ENCODE data around the gene ZNF536.

ZNF536 gene

DNA sequence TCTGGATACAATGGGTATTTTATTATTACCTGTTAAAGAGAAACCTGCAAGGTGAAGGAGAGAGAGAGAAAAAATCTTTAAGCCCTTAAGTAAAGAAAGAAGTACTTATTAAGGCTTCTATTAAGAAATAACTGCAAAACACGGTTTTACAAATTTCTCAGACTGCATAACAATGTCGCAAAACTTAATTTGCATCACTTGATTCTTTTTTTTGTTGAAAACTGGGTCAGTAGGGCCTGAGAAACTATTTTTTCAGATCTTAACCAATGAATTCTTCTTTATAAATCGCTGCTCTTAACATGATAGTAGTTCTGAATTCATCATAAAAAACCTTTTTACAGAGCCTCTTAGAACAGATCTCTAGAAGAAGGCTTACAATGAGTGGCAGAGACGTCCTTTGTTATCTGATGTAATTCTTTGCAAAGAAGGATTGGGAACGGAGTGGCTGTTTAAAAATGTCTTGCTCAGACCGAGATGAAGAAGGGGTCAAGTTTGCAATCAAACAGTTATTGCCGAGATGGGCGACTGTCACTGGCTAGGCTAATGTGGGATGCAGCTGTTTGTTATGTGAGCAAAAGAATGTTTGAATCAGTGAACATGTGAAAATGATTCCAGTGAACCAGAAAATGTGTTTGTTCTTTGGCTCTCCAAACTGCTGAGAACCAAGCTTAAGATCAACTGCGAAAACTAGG lies 76.3 kb downstream of the ZNF536 start:
- Histone ChIP-seq H3K27ac (ENCODE audit: low read depth, low read length) (no peak overlapping the region), H2AFZ (ENCODE audit: low read length, unreplicated experiment) (no peak overlapping the region), H3K4me1 (ENCODE audit: control insufficient read depth, insufficient read depth, low read length, unreplicated experiment) (no peaks in the 10 kb centered on the region), H3K27me3 (ENCODE audit: insufficient read depth, low read length) (peaks cover 8% of the 10 kb centered on the region; the same call in 1 of the 2 replicates), H3K36me3 (ENCODE audit: insufficient read depth, low read length) (no peaks in the 10 kb centered on the region), H3K79me2 (ENCODE audit: control insufficient read depth, insufficient read depth, low read length, unreplicated experiment) (no peaks in the 10 kb centered on the region), H3K4me3 (ENCODE audit: low read depth, low read length) (no peak overlapping the region)

DNA sequence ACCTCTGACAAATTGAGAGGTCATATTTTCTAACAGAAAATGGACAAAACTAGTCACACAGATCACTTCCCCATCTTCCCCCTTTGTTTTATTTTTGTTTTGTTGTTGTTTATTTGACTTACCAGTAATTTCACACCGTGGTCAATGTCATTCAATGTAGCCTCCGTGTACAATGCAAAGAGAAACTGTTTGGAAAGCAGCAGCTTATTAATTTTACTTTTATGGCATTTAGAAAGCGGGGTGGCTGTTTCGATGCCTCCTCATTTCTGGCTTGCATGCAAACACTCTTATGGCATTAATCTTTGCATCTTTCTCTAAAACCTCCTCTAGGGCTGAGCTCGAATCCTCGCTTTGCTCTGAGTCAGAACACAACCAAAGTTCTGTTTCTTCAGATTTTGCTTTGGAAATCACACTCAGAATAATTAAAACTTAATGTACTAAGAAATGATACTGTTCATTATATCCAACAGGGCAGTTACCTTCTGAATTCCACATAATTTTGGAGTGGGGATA lies 77.0 kb downstream of the ZNF536 start:
- H3K4me1 ChIP-seq (ENCODE audit: control insufficient read depth, insufficient read depth, low read length, unreplicated experiment) = no peaks in the 10 kb centered on the region
- H3K4me3 ChIP-seq (ENCODE audit: low read depth, low read length) = no peak overlapping the region
- H2AFZ ChIP-seq (ENCODE audit: low read length, unreplicated experiment) = no peak overlapping the region
- H3K79me2 ChIP-seq (ENCODE audit: control insufficient read depth, insufficient read depth, low read length, unreplicated experiment) = no peaks in the 10 kb centered on the region
- no peak overlapping the region for H3K27ac ChIP-seq (ENCODE audit: low read depth, low read length)
- H3K36me3 ChIP-seq (ENCODE audit: insufficient read depth, low read length) = no peaks in the 10 kb centered on the region
- H3K27me3 ChIP-seq (ENCODE audit: insufficient read depth, low read length) = peaks cover 8% of the 10 kb centered on the region; the same call in 1 of the 2 replicates

DNA sequence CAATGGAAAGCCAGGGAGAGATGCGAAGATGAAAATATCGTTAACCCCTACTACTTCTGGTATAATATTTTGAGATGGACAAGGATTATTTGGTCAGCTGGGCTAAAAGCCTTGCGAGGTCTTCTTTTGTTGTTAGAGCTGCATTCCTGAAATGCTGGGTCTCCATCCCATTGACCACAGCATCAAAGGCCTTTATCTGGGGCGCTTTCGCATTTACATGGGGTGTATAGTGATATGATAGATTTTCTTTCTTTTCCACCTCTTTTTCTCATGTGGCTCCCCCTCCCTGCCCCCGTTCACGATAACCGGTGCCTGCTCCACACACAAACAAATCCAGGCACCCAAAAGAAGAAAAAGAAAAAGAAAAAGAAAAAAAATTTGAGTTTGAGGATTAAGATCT lies 77.5 kb downstream of the ZNF536 start:
- Histone ChIP-seq H3K79me2 (ENCODE audit: control insufficient read depth, insufficient read depth, low read length, unreplicated experiment) (no peaks in the 10 kb centered on the region), H3K27ac (ENCODE audit: low read depth, low read length) (no peak overlapping the region), H3K4me3 (ENCODE audit: low read depth, low read length) (no peak overlapping the region)

DNA sequence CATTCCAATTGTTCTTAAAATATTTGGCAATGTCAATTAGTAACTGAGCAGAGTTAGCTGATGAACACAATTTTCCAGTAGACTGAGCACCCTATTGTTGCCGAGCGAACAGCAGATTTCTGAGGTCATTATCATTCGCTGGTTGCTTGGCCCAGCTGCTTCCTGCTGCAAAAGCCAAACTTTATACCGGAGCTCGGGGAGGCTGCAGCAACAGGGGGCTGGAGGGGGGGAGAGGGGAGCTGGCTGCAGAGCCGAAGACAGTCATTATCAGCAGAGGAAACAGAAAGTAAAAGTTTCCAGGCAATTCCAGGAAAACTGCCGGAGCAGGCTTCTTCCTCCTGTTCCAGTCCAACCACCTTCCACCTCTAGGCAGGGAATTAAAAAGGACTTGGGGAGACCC lies 77.9 kb downstream of the ZNF536 start:
- no peak overlapping the region for H3K27ac ChIP-seq (ENCODE audit: low read depth, low read length)
- H3K36me3 ChIP-seq (ENCODE audit: insufficient read depth, low read length) = no peaks in the 10 kb centered on the region
- no peak overlapping the region for H2AFZ ChIP-seq (ENCODE audit: low read length, unreplicated experiment)
- peaks cover 8% of the 10 kb centered on the region; the same call in 1 of the 2 replicates for H3K27me3 ChIP-seq (ENCODE audit: insufficient read depth, low read length)
- H3K4me3 ChIP-seq (ENCODE audit: low read depth, low read length) = no peak overlapping the region
- no peaks in the 10 kb centered on the region for H3K4me1 ChIP-seq (ENCODE audit: control insufficient read depth, insufficient read depth, low read length, unreplicated experiment)
- H3K79me2 ChIP-seq (ENCODE audit: control insufficient read depth, insufficient read depth, low read length, unreplicated experiment) = no peaks in the 10 kb centered on the region

More for the DNA sequence above, 77.5 kb downstream of the ZNF536 start:
- no peak overlapping the region for H2AFZ ChIP-seq (ENCODE audit: low read length, unreplicated experiment)
- H3K4me1 ChIP-seq (ENCODE audit: control insufficient read depth, insufficient read depth, low read length, unreplicated experiment) = no peaks in the 10 kb centered on the region
- no peaks in the 10 kb centered on the region for H3K36me3 ChIP-seq (ENCODE audit: insufficient read depth, low read length)
- peaks cover 8% of the 10 kb centered on the region; the same call in 1 of the 2 replicates for H3K27me3 ChIP-seq (ENCODE audit: insufficient read depth, low read length)

DNA sequence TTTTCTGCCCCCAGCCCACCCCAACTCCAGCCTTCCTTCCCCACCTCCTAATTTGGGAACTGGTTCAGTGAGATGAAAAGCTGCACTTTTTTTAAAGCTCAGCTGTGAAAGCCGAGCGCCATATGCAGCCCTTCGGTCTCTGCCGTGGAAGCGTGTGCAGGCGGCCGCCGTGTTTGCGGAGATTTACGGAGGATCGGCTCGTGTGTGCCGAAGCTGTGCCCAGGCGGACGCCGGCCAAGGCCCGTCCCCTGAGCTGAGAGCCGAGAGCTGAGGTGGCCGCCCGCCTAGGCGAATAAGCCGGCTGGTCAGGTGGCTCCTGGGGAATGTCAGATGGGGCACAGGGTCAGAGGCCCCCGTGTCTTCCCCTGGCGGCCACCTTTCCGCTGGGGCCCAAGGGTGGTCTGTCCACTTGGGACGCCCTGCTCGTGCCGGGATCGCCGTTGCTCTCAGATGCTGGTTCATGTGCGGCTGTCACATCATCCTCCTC lies 78.7 kb downstream of the ZNF536 start:
- no peaks in the 10 kb centered on the region for H3K36me3 ChIP-seq (ENCODE audit: insufficient read depth, low read length)
- peaks cover 8% of the 10 kb centered on the region; the same call in 1 of the 2 replicates for H3K27me3 ChIP-seq (ENCODE audit: insufficient read depth, low read length)

DNA sequence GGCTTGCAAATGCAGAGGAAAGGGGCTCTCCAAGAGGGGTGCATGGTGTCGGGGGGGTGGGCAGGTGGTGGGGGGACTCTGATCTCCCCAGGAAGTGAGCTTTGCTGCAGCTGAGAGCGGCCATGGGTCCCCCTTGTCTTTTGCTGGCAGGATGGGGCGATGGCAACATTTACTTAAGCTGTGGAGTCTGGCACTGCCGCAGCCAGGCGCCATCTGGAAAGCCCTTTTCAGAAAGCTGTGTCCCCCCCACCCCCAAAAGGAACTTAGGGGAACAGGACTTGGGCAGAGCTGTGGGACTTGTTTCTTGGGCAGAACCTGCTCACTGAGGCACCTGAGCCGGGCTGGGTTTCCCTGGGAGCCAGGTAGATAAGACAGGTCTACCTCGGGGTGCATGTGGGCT lies 80.7 kb downstream of the ZNF536 start:
- Histone ChIP-seq H3K27me3 (ENCODE audit: insufficient read depth, low read length) (peaks cover 8% of the 10 kb centered on the region; the same call in 1 of the 2 replicates), H3K27ac (ENCODE audit: low read depth, low read length) (no peak overlapping the region)

More for the DNA sequence above, 78.7 kb downstream of the ZNF536 start:
- no peak overlapping the region for H3K27ac ChIP-seq (ENCODE audit: low read depth, low read length)
- no peak overlapping the region for H3K4me3 ChIP-seq (ENCODE audit: low read depth, low read length)
- H3K4me1 ChIP-seq (ENCODE audit: control insufficient read depth, insufficient read depth, low read length, unreplicated experiment) = no peaks in the 10 kb centered on the region
- H2AFZ ChIP-seq (ENCODE audit: low read length, unreplicated experiment) = no peak overlapping the region
- H3K79me2 ChIP-seq (ENCODE audit: control insufficient read depth, insufficient read depth, low read length, unreplicated experiment) = no peaks in the 10 kb centered on the region

GRCh38 chr19:30453743-30454142 lies 81.6 kb downstream of the ZNF536 start:
- H3K4me1 ChIP-seq (ENCODE audit: control insufficient read depth, insufficient read depth, low read length, unreplicated experiment) = no peaks in the 10 kb centered on the region
- no peak overlapping the region for H2AFZ ChIP-seq (ENCODE audit: low read length, unreplicated experiment)
- H3K4me3 ChIP-seq (ENCODE audit: low read depth, low read length) = no peak overlapping the region
- H3K27me3 ChIP-seq (ENCODE audit: insufficient read depth, low read length) = peaks cover 3% of the 10 kb centered on the region; the same call in 1 of the 2 replicates
- no peak overlapping the region for H3K27ac ChIP-seq (ENCODE audit: low read depth, low read length)
- H3K79me2 ChIP-seq (ENCODE audit: control insufficient read depth, insufficient read depth, low read length, unreplicated experiment) = no peaks in the 10 kb centered on the region
- no peaks in the 10 kb centered on the region for H3K36me3 ChIP-seq (ENCODE audit: insufficient read depth, low read length)

More for the DNA sequence above, 80.7 kb downstream of the ZNF536 start:
- Histone ChIP-seq H3K36me3 (ENCODE audit: insufficient read depth, low read length) (no peaks in the 10 kb centered on the region), H3K4me3 (ENCODE audit: low read depth, low read length) (no peak overlapping the region), H3K4me1 (ENCODE audit: control insufficient read depth, insufficient read depth, low read length, unreplicated experiment) (no peaks in the 10 kb centered on the region), H3K79me2 (ENCODE audit: control insufficient read depth, insufficient read depth, low read length, unreplicated experiment) (no peaks in the 10 kb centered on the region), H2AFZ (ENCODE audit: low read length, unreplicated experiment) (no peak overlapping the region)

DNA sequence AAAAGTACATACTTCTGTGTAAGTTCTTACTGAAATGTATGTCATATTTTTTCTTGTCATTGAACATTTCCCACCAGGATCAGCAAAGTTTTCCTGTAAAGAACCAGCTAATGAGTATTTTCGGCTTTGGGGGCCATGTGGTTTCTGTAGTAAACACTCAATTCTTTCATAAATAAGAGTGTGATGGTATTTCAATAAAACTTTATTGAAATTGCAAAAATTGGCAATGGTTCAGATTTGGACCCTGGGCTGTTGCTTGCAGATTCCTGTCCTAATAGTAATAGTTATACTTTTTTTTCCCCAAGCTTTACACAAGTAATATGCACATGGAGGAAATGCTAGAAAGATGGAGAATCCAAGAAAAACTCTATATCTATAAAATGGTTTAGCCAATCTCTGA lies 83.7 kb downstream of the ZNF536 start:
- no peaks in the 10 kb centered on the region for H3K27me3 ChIP-seq (ENCODE audit: insufficient read depth, low read length)
- no peak overlapping the region for H3K27ac ChIP-seq (ENCODE audit: low read depth, low read length)
- no peak overlapping the region for H3K4me3 ChIP-seq (ENCODE audit: low read depth, low read length)
- H3K79me2 ChIP-seq (ENCODE audit: control insufficient read depth, insufficient read depth, low read length, unreplicated experiment) = no peaks in the 10 kb centered on the region
- H2AFZ ChIP-seq (ENCODE audit: low read length, unreplicated experiment) = no peak overlapping the region
- H3K36me3 ChIP-seq (ENCODE audit: insufficient read depth, low read length) = no peaks in the 10 kb centered on the region
- H3K4me1 ChIP-seq (ENCODE audit: control insufficient read depth, insufficient read depth, low read length, unreplicated experiment) = no peaks in the 10 kb centered on the region

DNA sequence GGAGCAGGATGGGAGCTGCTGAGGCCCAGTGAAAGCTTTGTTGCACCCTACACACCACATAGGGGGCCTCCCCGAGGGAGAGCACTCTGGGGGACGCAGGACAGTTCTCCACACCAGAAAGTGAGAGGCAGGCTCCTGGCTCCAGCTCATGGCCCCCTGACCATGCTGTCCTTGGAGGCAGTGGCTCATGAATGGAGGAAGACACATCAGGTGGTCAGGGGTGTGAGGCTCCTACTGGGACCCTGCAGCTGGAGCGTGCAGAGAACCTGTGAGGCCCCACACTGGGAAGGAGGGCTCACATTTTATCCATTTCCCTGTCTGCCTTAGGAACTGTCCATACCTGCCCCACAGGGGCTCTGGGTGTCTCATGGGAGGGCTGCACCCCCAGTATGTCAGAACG lies 85.3 kb downstream of the ZNF536 start:
- Histone ChIP-seq H3K79me2 (ENCODE audit: control insufficient read depth, insufficient read depth, low read length, unreplicated experiment) (no peaks in the 10 kb centered on the region), H3K4me1 (ENCODE audit: control insufficient read depth, insufficient read depth, low read length, unreplicated experiment) (no peaks in the 10 kb centered on the region), H3K27ac (ENCODE audit: low read depth, low read length) (no peak overlapping the region), H3K36me3 (ENCODE audit: insufficient read depth, low read length) (no peaks in the 10 kb centered on the region), H2AFZ (ENCODE audit: low read length, unreplicated experiment) (no peak overlapping the region), H3K4me3 (ENCODE audit: low read depth, low read length) (no peak overlapping the region), H3K27me3 (ENCODE audit: insufficient read depth, low read length) (no peaks in the 10 kb centered on the region)

GRCh38 chr19:30459859-30460258 lies 87.7 kb downstream of the ZNF536 start:
- Histone ChIP-seq H3K4me1 (ENCODE audit: control insufficient read depth, insufficient read depth, low read length, unreplicated experiment) (no peaks in the 10 kb centered on the region), H3K79me2 (ENCODE audit: control insufficient read depth, insufficient read depth, low read length, unreplicated experiment) (no peaks in the 10 kb centered on the region)

DNA sequence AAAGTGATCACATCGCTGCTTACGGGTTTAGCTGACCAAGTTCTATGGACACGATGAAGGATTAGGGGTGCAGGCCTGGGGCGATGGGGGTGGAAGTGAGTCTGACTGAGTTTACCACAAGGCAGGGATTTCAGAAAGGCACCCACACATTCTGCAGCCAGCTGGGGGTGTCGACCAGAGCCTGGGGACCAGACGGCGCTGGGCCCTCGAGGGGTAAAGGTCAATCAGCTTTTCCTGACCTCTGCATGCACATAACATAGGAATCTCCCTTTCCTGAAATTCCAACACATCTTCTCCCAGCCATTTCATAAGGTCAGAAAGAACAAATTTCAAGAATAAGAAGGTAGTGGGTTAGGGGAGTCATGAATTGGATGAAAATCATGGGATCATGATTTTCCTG lies 92.0 kb downstream of the ZNF536 start:
- Histone ChIP-seq H3K4me1 (ENCODE audit: control insufficient read depth, insufficient read depth, low read length, unreplicated experiment) (no peaks in the 10 kb centered on the region), H3K4me3 (ENCODE audit: low read depth, low read length) (no peak overlapping the region), H3K27ac (ENCODE audit: low read depth, low read length) (no peak overlapping the region), H3K27me3 (ENCODE audit: insufficient read depth, low read length) (no peaks in the 10 kb centered on the region), H3K79me2 (ENCODE audit: control insufficient read depth, insufficient read depth, low read length, unreplicated experiment) (no peaks in the 10 kb centered on the region), H2AFZ (ENCODE audit: low read length, unreplicated experiment) (no peak overlapping the region), H3K36me3 (ENCODE audit: insufficient read depth, low read length) (no peaks in the 10 kb centered on the region)

More at GRCh38 chr19:30459859-30460258, 87.7 kb downstream of the ZNF536 start:
- no peaks in the 10 kb centered on the region for H3K36me3 ChIP-seq (ENCODE audit: insufficient read depth, low read length)
- H3K27me3 ChIP-seq (ENCODE audit: insufficient read depth, low read length) = no peaks in the 10 kb centered on the region
- no peak overlapping the region for H3K4me3 ChIP-seq (ENCODE audit: low read depth, low read length)
- H3K27ac ChIP-seq (ENCODE audit: low read depth, low read length) = no peak overlapping the region
- no peak overlapping the region for H2AFZ ChIP-seq (ENCODE audit: low read length, unreplicated experiment)

All from ACC112 (cell line).